ENCODE data around the gene SLC2A6.

The SLC2A6 gene

GRCh38 chr9:133484671-133485437 lies 6.0 kb upstream of the SLC2A6 start:
- peak in 4 of 10 donors; percentile 22 to 74 (median 64) for DNase-seq
- intact Hi-C loops (cut with DNase I), result no loop called here

- intact Hi-C loops (cut with DNase I), result no loop called here
- DNase-seq, result peak in 3 of 10 donors; percentile 26 to 41 (median 37)
Measured at GRCh38 chr9:133483611-133484010, 4.7 kb upstream of the SLC2A6 start.

GRCh38 chr9:133477992-133478850 lies 678 bp downstream of the SLC2A6 start:
- intact Hi-C loops (cut with DNase I), result loop anchor here (5.0 kb wide), 1 partner anchor 121 kb away; the partner anchor contains the start of genes SURF1 and SURF2
- peak in 4 of 10 donors; percentile 49 to 86 (median 79) for DNase-seq

- peak in 2 of 10 donors; percentile 7 to 53 for DNase-seq
- intact Hi-C loops (cut with DNase I), result loop anchor here (5.0 kb wide), 1 partner anchor 120 kb away; the partner anchor contains the start of genes SURF1 and SURF2
Measured at GRCh38 chr9:133477461-133477860, 1.4 kb downstream of the SLC2A6 start.

GRCh38 chr9:133476941-133477340 lies 2.0 kb downstream of the SLC2A6 start:
- intact Hi-C loops (cut with DNase I), result loop anchor here (5.0 kb wide), 1 partner anchor 120 kb away; the partner anchor contains the start of genes SURF1 and SURF2
- peak in 2 of 10 donors; percentile 40 to 86 for DNase-seq

- intact Hi-C loops (cut with DNase I), result loop anchor here (5.0 kb wide), 1 partner anchor 119 kb away; the partner anchor contains the start of genes SURF1 and SURF2
- peak in 1 of 10 donors; percentile 70 for DNase-seq
Measured at GRCh38 chr9:133476036-133476931, 2.6 kb downstream of the SLC2A6 start.

- intact Hi-C loops (cut with DNase I), result loop anchor here (5.0 kb wide), 1 partner anchor 118 kb away; the partner anchor contains the start of genes SURF1 and SURF2
- peak in 1 of 10 donors; percentile 81 for DNase-seq
Measured at GRCh38 chr9:133475292-133476012, 3.4 kb downstream of the SLC2A6 start.

GRCh38 chr9:133474853-133475252 lies 4.0 kb downstream of the SLC2A6 start:
- DNase-seq, result no peak
- intact Hi-C loops (cut with DNase I), result loop anchor here (5.0 kb wide), 1 partner anchor 118 kb away; the partner anchor contains the start of genes SURF1 and SURF2

GRCh38 chr9:133474215-133474614 lies 4.7 kb downstream of the SLC2A6 start:
- intact Hi-C loops (cut with DNase I), result no loop called here
- no peak for DNase-seq

- intact Hi-C loops (cut with DNase I), result no loop called here
- DNase-seq, result no peak
Measured at GRCh38 chr9:133473743-133474142, 5.2 kb downstream of the SLC2A6 start.

- intact Hi-C loops (cut with DNase I), result no loop called here
Measured at GRCh38 chr9:133472753-133473378, 6.0 kb downstream of the SLC2A6 start.

GRCh38 chr9:133472277-133472645 lies 6.6 kb downstream of the SLC2A6 start:
- no peak for DNase-seq
- intact Hi-C loops (cut with DNase I), result no loop called here

More at GRCh38 chr9:133472753-133473378, 6.0 kb downstream of the SLC2A6 start:
- DNase-seq, result no peak

GRCh38 chr9:133471551-133472276 lies 7.2 kb downstream of the SLC2A6 start:
- intact Hi-C loops (cut with DNase I), result no loop called here
- DNase-seq, result no peak

- intact Hi-C loops (cut with DNase I), result no loop called here
- no peak for DNase-seq
Measured at GRCh38 chr9:133470988-133471387, 7.9 kb downstream of the SLC2A6 start.

- intact Hi-C loops (cut with DNase I), result no loop called here
- DNase-seq, result no peak
Measured at GRCh38 chr9:133470427-133470924, 8.4 kb downstream of the SLC2A6 start.

GRCh38 chr9:133468777-133469421 lies 10.0 kb downstream of the SLC2A6 start:
- intact Hi-C loops (cut with DNase I), result no loop called here
- no peak for DNase-seq

- intact Hi-C loops (cut with DNase I), result no loop called here
- no peak for DNase-seq
Measured at GRCh38 chr9:133468374-133468773, 10.5 kb downstream of the SLC2A6 start.

Measured in posterior cingulate gyrus (tissue), 11 donors.